ENCODE results near the gene IGFLR1.

IGFLR1 gene

DNA sequence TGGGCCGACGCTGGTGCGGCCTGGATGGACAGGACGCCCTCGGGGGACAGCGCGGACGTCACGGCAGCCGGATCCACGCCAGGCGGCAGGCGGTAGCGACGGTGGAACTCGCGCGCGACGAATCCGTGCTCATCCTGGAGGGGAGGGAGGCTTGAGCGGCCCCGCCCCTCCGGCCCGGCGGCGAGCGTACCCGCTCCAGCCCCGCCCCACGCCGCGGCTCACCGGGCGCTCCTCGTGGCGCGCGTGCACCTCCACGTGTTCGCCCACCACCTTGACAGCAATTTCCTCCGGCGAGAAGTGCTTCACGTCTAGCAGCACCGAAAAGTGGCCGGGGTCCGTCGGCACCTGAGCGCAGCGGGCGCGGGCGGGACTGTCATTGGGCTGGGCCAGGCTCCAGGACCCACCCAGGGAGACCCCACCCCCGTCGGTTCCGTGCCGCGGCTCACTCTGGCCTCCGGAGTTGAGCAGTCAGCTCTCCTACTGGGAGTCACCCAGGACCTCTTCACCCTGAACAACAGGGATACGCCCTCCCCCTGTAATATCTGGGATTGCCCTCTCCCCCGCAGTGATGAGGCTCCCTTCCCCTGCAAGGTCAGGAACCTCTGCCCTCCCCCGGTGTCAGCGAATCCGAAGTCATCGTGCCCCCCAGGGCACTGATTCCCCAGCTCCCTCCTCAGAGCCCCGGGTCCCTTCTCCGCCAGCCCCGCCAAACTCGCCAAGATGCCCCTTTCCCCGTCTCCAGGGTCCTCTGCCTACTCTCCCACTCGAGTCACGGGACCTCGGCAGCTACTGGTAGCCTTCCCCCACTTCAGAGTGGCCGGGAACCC is 13.5 kb upstream of the IGFLR1 start:
- DNase-seq: no peak

DNA sequence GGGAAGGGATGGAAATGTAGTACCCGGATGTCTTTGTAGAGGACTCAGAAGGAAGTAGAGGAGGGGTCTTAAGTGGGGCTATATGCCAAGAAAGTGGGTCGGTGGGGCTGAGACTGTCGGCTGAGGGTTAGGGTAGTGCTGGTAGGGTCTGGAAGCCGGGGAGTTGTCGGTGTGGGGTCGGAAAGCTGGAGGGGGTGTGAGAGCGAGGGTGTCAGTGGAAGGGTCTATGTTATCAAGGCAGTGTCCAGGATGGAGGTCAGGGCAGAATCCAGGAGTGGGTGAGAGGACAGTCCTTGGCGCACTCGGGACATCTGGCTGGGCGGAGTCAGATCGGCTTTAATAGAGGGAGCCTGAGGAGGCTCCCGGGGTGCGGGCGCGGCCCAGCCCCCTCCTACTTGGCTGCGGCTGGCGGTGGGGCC is 12.9 kb upstream of the IGFLR1 start:
- no peak for DNase-seq

DNA sequence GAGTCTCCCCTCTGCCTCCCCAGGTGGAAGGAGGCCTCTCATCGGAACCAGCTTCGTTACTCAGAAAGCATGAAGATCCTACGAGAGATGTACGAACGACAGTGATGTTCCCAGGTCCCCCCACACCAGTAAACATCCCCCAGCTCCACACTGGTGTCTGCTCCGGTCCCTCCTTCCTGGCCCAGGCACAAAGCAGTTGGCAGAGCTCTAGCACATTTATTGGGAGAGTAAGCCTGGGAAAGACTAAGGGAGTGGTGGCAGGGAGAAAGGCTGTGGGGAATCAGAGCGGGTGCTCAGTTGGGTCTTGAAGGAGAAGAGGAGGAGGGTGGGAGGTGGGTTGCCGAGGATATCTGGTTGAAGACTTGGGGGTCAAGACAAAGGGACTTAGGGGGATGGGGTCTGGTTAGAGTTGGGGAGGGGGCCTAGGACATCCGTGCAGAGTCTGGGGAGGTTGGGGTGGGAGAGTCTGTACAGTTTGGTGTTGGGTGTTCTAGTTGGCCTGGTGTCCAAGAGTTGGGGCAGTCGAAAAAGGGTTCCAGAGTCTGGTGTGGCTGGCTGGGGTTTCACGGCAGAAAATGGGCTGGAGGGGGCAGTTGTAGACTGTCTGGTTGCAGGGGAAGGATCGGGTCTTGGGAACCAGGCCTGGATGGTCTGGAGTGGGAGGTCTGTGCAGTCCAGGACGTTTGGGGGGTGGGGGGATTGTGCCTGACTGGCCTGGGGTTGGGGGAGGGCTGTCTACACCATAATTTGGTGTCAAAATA is 12.3 kb upstream of the IGFLR1 start:
- no peak for DNase-seq

DNA sequence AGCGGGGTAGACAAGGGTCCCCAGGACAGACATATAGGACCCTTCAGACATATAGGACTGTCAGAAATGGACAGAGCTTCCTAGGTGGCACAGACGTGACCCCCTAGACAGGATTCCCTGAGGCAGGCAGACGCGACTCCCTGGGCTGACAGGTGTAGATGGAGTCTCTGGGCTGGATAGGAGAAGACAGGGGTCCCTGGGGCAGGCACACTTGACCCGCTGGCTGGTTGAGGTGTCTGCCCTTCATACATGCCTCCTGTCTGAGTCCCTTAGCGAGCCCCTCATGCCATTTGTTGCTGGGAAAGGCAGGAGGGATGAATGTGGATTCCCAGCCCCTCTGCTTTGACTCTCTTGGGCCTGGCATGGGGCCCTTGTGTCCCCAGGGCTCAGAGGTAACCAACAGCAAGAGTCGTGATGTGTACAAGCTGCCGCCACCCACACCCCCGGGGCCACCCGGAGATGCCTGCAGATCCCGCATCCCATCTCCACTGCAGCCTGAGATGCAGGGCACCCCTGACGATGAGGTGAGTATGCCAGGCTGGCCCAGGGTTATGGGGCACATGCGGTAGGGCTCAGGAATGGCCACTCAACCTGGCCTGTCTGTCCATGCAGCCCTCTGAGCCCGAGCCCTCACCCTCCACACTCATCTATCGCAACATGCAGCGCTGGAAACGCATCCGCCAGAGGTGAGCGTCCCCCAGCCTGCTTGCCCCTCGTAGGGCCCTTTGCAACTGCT is 11.6 kb upstream of the IGFLR1 start:
- no peak for DNase-seq

DNA sequence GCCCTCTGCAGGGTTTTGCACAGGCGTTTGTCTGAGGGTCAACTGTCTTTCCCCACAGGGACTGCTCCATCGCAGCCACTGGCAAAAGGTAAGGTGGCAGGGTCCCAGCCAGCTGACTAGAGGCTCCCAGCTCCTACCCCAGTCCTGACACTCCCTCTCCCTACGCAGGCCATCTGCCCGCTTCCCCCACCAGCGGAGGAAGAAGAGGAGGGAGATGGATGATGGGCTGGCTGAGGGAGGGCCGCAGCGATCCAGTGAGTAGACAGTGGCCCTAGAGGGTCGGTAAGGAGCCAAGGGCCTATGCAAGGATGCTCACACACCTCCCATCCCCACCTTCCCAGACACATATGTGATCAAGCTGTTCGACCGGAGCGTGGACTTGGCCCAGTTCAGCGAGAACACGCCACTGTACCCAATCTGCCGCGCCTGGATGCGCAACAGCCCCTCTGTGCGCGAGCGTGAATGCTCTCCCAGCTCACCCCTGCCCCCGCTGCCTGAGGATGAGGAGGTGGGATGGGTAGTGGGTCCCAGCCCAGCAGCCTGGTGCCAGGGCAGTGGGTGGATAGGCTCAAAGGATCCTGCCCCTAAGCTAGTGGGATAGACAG is 10.6 kb upstream of the IGFLR1 start:
- no peak for DNase-seq

DNA sequence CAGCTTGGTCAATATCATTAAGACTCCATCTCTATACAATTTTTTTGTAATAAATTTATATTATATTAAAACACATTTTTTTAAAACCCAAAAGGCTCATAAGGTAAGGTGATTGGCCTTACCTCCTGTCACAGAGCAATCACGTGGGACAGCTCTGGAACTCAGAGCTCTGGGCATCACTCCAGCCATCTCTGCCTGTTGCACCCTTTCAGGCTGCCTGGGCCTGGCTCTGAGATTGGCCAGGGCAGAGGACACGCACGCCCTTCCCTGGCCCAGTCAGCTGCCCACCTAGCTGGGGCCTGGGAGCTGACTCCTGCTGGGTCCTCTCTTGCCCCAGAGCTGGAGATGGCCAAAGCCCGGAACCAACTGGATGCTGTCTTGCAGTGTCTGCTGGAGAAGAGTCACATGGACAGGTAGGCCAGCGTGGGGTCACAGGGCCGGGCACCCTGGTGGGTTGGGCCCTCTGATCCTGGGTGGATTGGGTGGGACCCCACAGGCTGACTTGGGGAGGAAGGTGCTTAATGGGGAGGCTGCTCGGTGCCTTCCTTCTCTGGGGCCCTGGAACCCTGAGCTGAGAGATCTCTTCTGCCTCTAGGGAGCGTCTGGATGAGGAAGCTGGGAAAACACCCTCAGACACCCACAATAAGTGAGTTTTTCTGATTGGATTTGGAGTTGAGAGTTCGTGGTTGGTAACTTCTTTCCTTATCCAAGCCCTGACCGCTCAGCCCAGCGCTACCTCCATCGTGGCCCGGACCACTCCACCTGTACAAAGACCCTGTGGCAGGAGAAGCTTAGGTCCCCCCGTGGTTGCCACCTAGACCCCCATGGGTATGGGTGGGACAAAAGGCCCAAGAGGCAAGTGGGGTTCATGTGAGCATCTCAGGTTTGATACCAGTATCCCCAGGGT is 9.8 kb upstream of the IGFLR1 start:
- peak; percentile 25 to 44 for DNase-seq

DNA sequence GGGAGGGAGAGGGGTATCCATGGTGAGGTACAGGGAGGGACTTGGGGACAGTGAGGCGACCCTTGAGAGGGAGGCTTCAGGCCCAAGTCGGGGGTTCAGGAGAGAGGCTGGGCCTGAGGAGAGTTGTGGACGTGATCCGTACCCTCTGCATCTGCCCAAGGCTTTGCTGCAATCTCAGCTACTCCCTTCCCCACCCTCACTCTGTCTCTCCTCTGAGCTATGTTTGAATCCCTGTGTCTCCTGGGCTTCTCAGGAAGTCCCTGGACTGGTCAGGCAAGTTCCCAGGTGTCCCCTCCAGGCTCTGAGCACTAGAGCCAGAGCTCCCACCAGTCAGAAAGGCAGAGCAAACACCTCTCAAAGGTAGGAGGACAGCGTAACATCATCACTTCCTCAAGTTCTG is 7.9 kb upstream of the IGFLR1 start:
- no peak for DNase-seq

DNA sequence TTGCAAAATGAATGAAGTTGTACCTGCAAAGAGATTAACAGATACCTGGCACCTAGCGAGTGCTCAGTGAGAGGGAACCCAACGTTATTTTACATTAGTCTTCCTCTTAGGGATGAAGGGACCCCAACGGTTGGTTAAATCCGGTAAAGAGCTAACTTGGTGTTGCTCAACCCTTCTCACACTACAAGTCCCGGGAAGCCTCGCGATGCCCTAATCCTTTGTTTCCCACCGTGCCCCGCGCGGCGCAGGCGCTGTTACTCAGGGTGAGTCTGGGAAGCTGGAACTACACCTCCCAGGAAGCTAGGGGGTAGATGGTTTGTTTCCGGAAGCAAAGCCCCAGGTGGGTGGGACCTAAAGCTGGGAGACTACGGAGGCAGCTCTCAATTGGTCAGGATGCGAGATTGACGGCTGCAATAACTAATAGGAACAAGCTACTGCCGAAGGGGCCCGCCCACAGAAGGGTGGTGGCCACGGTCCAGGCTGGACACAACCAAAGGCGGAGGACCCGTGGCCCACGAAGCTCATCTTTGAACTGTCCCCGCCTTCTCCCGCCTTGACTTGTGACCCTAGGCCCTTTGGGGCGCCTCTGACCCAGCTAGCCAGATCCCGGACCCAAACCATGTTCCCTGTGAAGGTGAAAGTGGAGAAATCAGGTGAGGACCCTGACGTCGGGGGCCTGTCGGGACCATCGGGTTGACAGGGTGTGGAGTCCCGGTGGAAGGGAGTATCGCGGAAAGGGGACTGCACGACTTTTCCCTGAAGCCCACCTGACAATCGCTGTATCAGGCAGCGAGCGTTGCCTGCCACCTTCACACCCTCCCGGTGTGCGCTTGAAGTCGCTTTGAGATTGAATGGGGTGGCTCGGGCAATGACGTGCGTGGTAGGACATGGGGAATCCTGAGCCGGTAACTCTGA is 6.1 kb upstream of the IGFLR1 start, which contains the start of gene LIN37:
Gene LIN37, plus strand, starts transcription at position 471 of the 915 bp plus-strand sequence. Its CDS starts 149 bp downstream, at position 620.
- DNase-seq: peak; percentile 99 to 100

DNA sequence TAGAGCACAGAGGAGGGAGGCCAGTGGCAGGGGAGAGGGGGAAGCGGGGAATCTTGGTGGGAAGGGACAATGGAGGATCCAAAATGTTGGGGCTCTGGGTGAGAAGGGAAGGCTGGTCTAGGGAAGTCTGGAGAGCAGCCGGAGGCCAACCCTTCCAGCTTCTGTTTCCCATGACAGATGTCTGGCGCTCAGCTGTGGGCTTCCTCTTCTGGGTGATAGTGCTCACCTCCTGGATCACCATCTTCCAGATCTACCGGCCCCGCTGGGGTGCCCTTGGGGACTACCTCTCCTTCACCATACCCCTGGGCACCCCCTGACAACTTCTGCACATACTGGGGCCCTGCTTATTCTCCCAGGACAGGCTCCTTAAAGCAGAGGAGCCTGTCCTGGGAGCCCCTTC is 4.3 kb upstream of the IGFLR1 start:
- DNase-seq: no peak

DNA sequence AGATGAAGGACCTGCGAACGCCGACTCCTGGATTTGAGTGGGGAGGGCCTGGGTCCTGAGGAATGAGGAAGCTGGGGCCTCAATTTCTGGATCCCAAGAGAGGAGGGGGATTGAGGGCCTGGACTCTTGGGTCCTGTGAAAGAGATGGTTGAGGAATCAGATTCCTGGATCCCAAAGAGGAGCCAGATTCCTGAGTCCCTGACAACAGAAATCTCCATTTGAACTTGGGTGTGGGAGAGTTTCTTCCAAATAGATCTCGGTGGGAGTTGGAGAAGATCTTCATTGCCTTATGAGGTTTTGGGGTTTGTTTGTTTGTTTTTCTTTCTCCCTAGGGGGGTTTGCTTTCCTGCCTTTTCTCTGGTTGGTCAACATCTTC is 3.8 kb upstream of the IGFLR1 start:
- no peak for DNase-seq

DNA sequence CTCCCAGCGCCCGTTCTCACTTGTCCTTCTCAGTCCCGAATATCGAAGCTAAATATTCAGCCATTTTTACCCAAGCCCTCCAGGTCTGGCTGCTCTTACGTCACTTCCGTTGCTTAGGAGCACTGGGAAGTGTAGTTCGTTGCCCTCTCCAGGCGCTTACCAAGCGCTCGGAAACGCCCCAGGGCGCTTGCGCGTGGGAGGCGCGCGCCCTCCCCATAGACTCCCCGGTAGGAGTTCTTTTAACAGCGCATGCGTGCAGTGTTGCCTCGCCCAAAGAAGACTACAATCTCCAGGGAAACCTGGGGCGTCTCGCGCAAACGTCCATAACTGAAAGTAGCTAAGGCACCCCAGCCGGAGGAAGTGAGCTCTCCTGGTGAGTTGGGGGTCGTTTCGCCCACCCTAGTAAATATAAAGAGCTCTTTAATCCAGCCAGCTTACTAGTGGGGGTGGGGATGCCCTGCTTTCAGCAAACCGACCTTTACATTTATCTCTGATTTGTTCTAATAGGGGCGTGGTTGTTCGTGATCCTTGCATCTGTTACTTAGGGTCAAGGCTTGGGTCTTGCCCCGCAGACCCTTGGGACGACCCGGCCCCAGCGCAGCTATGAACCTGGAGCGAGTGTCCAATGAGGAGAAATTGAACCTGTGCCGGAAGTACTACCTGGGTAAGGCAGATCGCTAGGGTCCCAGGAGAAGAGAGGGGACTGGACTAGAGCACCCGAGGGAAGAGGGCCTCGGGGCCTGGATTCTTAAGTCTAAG is 3.3 kb upstream of the IGFLR1 start, which contains the start of the genes PSENEN and U2AF1L4:
Gene PSENEN, plus strand, starts transcription at position 324 of the 759 bp plus-strand sequence. Its CDS starts 280 bp downstream, at position 604.
Gene U2AF1L4, minus strand, starts transcription at position 91 of the 759 bp plus-strand sequence. Its CDS starts 27 bp downstream, at position 64.
- DNase-seq: peak; percentile 99

DNA sequence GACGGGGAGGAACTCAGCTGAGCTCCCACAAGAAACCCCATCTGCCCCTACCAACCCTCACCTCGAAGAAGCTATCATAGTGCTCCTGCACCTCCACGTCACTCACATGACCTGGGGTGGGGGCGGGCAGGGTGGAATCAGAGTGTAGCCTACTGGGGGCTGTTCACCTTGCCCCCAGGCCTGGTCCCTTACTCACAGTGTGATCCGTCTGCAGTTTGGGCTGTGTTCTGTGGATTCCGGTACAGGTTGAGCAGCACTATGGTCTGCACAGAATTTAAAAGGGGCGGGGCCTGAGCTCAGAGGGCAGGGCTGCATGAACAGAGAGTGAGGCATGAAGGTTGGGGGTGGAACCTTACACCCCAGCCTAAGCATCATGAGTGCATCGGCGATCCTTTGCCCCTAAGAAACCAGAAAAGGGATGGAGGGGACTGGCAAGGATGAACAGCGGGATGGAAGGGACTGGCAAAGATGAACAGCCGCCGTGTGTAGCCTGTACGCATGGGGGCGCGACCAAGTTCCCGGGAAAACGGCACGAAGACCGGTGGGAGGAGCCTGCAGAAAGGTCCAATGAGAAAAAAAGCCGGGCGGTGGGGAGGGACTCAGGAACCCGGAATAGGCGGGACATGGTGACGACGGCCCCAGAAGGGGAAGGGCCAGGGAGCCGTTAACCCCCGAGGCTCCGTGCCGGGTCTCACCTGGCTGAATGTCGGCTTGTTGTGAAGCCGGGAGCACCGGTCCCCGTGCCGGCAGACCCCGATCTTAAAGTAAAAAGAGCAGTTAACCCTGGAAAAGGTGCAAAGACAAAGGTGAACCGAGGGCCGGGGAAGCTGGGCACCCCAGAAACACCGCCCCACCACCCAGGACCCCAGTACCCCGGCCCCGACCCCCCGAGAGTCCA is 2.4 kb upstream of the IGFLR1 start:
- peak; percentile 95 to 98 for DNase-seq

DNA sequence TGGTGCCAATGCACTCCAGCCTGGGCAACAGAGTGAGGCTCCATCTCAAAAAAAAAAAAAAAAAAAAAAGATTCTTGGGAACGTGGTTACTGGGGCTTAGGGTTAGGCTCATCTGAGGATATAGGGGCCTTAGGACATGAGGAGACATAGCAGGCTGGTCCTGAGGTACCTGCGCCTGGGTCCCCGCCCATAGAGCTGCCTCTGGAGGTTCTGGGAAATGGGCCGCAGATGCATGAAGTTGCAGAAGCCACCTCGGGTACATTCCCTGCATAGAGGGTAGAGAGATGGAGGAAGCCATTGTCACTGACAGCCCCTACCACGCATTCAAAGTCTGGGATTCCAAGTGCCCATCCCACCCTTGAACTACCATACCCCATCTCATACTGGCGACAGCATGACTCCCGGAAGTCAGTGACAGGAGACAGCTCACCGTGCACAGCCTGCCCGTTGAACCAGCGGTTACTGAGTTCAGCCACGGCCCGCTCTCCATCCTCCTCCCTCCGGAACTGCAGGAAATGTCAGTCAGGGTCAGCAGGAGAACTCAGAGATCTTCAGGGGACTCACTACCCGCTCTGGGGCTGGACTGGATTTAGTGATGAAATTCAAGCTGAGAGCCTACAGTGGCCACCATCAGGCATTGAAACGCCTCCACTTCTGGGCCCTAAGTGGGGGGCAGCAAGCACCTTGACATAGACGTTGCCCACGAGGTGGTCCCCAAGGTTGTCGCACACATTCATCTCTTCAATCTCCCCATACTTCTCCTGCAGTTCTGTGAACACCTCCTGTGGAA is 1.6 kb upstream of the IGFLR1 start:
- no peak for DNase-seq

DNA sequence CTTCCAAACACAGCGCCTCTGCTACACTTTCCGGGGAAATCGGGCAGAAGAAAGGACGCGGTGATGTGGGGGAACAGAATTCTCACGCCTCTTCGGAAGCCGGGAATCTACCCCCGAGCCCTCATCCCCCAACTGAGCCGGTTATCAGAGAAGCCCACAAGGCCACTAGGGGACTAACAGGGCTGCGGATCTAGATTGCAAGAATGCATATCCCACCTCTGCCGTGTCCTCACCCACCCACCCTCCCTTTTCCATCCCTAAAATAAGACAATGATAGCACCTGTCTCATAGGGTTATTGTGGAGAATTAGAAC is 1.1 kb downstream of the IGFLR1 start:
- DNase-seq: no peak

DNA sequence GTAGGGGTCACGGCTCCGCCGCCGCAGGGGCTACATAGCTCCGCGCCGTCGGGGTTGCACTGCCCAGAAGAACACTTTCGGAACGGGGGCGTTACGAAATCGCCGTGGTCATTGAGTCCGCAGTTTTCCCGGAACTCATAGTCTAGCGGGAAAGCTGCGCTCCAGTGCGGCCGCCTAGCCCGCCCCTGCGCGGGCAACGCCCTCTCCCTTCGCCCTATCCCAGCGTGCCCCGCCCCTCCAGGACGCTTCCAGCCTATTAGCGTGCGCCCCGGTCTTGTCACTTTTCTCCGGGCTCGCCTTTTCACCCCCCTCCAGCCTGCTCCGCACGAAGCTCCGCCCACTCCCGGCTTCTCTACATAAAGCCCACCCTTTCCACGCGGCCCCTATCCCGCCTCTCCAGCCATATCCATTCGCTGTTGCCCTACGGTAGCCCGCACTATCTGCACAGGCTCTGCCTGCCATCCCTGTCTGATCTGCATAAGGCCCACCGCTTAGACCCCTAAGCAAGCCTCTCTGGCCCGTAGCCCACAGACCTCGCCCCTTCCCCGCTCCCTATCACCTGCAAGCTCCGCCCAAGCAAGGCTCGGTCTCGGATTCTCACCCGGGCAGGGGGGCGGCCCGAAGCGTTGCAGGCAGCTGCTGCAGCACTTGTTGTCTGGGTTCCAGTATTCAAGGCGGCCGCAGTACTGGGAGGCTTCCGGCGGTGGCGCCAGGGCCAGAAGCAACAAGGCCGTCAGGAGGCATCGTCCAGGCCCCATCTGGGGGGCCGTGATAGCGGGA is 1.6 kb downstream of the IGFLR1 start:
- peak; percentile 95 to 97 for DNase-seq

DNA sequence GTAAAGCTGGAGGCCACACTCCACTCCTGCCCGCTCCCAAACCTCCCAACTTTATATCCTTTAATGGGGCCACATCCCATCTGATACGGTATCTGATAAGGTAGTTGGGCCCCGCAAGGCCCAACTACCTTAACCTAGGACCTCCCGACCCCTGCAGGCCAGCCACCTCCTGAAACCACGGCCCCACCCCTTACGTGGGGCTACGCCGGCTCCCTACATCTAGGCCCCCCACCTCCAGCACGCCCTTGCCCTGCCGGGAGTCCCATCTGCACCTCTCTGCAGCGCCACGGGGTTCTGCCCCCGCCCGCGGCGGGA is 2.2 kb downstream of the IGFLR1 start:
- DNase-seq: no peak
